ENCODE results near the gene PROCR. TPM values are rescaled to one million over a fixed set of nuclear protein-coding genes. Genes with fewer than 3 reads are reported as not detected.
"Not testable (repeated sequence)": the region's sequence is repeated elsewhere in the genome, so short reads cannot be mapped to it uniquely, and the experiment has no call there.

PROCR gene
- total RNA-seq (ENCODE audit: insufficient read depth, low replicate concordance) = 44.5 TPM

- peak; percentile 91 for DNase-seq (ENCODE audit: low spot score)
Observed at GRCh38 chr20:35171753-35172433, at the start of gene PROCR. TSS of gene PROCR (plus strand) at chr20:35172072. CDS start at chr20:35172155, 83 bp downstream.

GRCh38 chr20:35122756-35123405, 49.0 kb upstream of the PROCR start:
- DNase-seq (ENCODE audit: low spot score) = no peak

- no peak for DNase-seq (ENCODE audit: low spot score)
Observed at GRCh38 chr20:35125753-35126152, 46.1 kb upstream of the PROCR start.

- no peak for DNase-seq (ENCODE audit: low spot score)
Observed at GRCh38 chr20:35129647-35130069, 42.2 kb upstream of the PROCR start.

GRCh38 chr20:35131934-35132333, 39.9 kb upstream of the PROCR start:
- no peak for DNase-seq (ENCODE audit: low spot score)

GRCh38 chr20:35133031-35133430, 38.8 kb upstream of the PROCR start:
- no peak for DNase-seq (ENCODE audit: low spot score)

- DNase-seq (ENCODE audit: low spot score) = no peak
Observed at GRCh38 chr20:35133735-35134134, 38.1 kb upstream of the PROCR start.

GRCh38 chr20:35134472-35134871, 37.4 kb upstream of the PROCR start:
- DNase-seq (ENCODE audit: low spot score) = no peak

- DNase-seq (ENCODE audit: low spot score) = no peak
Observed at GRCh38 chr20:35134880-35135279, 37.0 kb upstream of the PROCR start.

GRCh38 chr20:35135867-35136586, 35.8 kb upstream of the PROCR start:
- no peak for DNase-seq (ENCODE audit: low spot score)

- no peak for DNase-seq (ENCODE audit: low spot score)
Observed at GRCh38 chr20:35144694-35145093, 27.2 kb upstream of the PROCR start.

GRCh38 chr20:35145141-35145564, 26.7 kb upstream of the PROCR start:
- peak; percentile 47 for DNase-seq (ENCODE audit: low spot score)

GRCh38 chr20:35146299-35146919, 25.5 kb upstream of the PROCR start:
- no peak for DNase-seq (ENCODE audit: low spot score)

GRCh38 chr20:35146920-35147574, 24.8 kb upstream of the PROCR start, which contains the start of gene EDEM2:
TSS of gene EDEM2 (minus strand) at chr20:35147336. CDS start at chr20:35147258, 78 bp downstream.
- DNase-seq (ENCODE audit: low spot score) = peak; percentile 98

GRCh38 chr20:35147575-35148071, 24.2 kb upstream of the PROCR start:
- DNase-seq (ENCODE audit: low spot score) = not testable (repeated sequence)

- no peak for DNase-seq (ENCODE audit: low spot score)
Observed at GRCh38 chr20:35150846-35151579, 20.9 kb upstream of the PROCR start.

- DNase-seq (ENCODE audit: low spot score) = no peak
Observed at GRCh38 chr20:35151736-35152135, 20.1 kb upstream of the PROCR start.

GRCh38 chr20:35155936-35156335, 15.9 kb upstream of the PROCR start:
- no peak for DNase-seq (ENCODE audit: low spot score)

- DNase-seq (ENCODE audit: low spot score) = no peak
Observed at GRCh38 chr20:35156978-35157377, 14.9 kb upstream of the PROCR start.

- DNase-seq (ENCODE audit: low spot score) = not testable (repeated sequence)
Observed at GRCh38 chr20:35160341-35160740, 11.5 kb upstream of the PROCR start.
